Neuronal stem cell (in vitro differentiated cells): Measurements from ENCODE around the gene BAD.

Source experiments
- DNase-seq: peaks from one replicate; pipeline ENCODE4 v3.0.0-alpha.2; 2013; ENCODE audit warnings: low spot score
- H2AFZ ChIP-seq: one replicate; pipeline ENCODE4 v1.6.1; 2013; ENCODE audit warnings: mild to moderate bottlenecking, low read length, inconsistent platforms
- H2AK5ac ChIP-seq: 2 replicates; pipeline ENCODE4 v1.6.1; 2013; ENCODE audit warnings: low read depth, mild to moderate bottlenecking, inconsistent platforms, low read length, moderate library complexity, mixed read lengths
- H2BK120ac ChIP-seq: 2 replicates; pipeline ENCODE4 v1.6.1; 2013; ENCODE audit warnings: low read depth, mild to moderate bottlenecking, inconsistent platforms, low read length, moderate library complexity, mixed read lengths
- H2BK12ac ChIP-seq: one replicate; pipeline ENCODE4 v1.6.1; 2013; ENCODE audit warnings: low read length, inconsistent platforms
- H2BK15ac ChIP-seq: 2 replicates; pipeline ENCODE4 v1.6.1; 2013; ENCODE audit warnings: mild to moderate bottlenecking, low read length, inconsistent platforms, mixed read lengths
- H2BK5ac ChIP-seq: one replicate; pipeline ENCODE4 v1.6.1; 2013; ENCODE audit warnings: inconsistent platforms, mild to moderate bottlenecking, low read length, moderate library complexity
- H3K14ac ChIP-seq: one replicate; pipeline ENCODE4 v1.6.1; 2013; ENCODE audit warnings: low read length, inconsistent platforms
- H3K18ac ChIP-seq: 2 replicates; pipeline ENCODE4 v1.6.1; 2013; ENCODE audit warnings: low read length, inconsistent platforms
- H3K23ac ChIP-seq: 2 replicates; pipeline ENCODE4 v1.6.1; 2013; ENCODE audit warnings: low read depth, mild to moderate bottlenecking, mixed read lengths, low read length, inconsistent platforms; ENCODE audit not compliant: poor library complexity
- H3K27ac ChIP-seq: replicated peaks from 3 replicates; pipeline ENCODE4 v1.5.1; 2013; ENCODE audit warnings: low read length, inconsistent platforms
- H3K27me3 ChIP-seq, 3 experiments: 2 replicates each; pipeline ENCODE4 v1.6.1; 2013; ENCODE audit warnings: low read length in 3 of 3, mild to moderate bottlenecking in 2 of 3, inconsistent platforms in 1 of 3, low read depth in 1 of 3, mixed read lengths in 1 of 3, moderate library complexity in 1 of 3; ENCODE audit not compliant: control insufficient read depth in 3 of 3, insufficient read depth in 3 of 3
- H3K36me3 ChIP-seq, 2 donors: replicated peaks in 1 of 2; 2 replicates each; pipeline ENCODE4 v1.6.1; 2013; ENCODE audit warnings: low read length in 2 of 2; ENCODE audit not compliant: control insufficient read depth in 2 of 2, insufficient read depth in 2 of 2
- H3K4ac ChIP-seq: 2 replicates; pipeline ENCODE4 v1.6.1; 2013; ENCODE audit warnings: inconsistent platforms, mild to moderate bottlenecking, low read length, moderate library complexity
- H3K4me1 ChIP-seq, 2 donors: 1 replicate in 1 of 2; 2 replicates in 1 of 2; pipeline ENCODE4 v1.6.1; 2013; ENCODE audit warnings: low read length in 2 of 2, low read depth in 1 of 2; ENCODE audit not compliant: control insufficient read depth in 2 of 2, insufficient read depth in 1 of 2
- H3K4me2 ChIP-seq: one replicate; pipeline ENCODE4 v1.6.1; 2013; ENCODE audit warnings: mild to moderate bottlenecking, low read length, inconsistent platforms; ENCODE audit not compliant: insufficient read depth, poor library complexity, severe bottlenecking
- H3K4me3 ChIP-seq, 2 donors: 2 replicates each; pipeline ENCODE4 v1.5.1; 2013; ENCODE audit warnings: low read length in 2 of 2, mild to moderate bottlenecking in 2 of 2, inconsistent platforms in 1 of 2, moderate library complexity in 1 of 2
- H3K79me1 ChIP-seq: one replicate; pipeline ENCODE4 v1.6.1; 2013; ENCODE audit warnings: low read depth, mild to moderate bottlenecking, inconsistent platforms, low read length, moderate library complexity
- H3K9ac ChIP-seq: one replicate; pipeline ENCODE4 v1.6.1; 2013; ENCODE audit warnings: mild to moderate bottlenecking, low read depth, low read length, inconsistent platforms; ENCODE audit not compliant: poor library complexity
- H3K9me3 ChIP-seq, 2 donors: replicated peaks in 1 of 2; 2 replicates each; pipeline versions ENCODE3 to v1.6.1; 2013; ENCODE audit warnings: low read length in 2 of 2, mild to moderate bottlenecking in 2 of 2, inconsistent platforms in 1 of 2, low read depth in 1 of 2, mixed read lengths in 1 of 2, moderate library complexity in 1 of 2; ENCODE audit not compliant: control insufficient read depth in 2 of 2, insufficient read depth in 1 of 2
- H4K8ac ChIP-seq: one replicate; pipeline ENCODE4 v1.6.1; 2013; ENCODE audit warnings: low read depth, mild to moderate bottlenecking, inconsistent platforms, low read length, moderate library complexity
- H4K91ac ChIP-seq: one replicate; pipeline ENCODE4 v1.6.1; 2013; ENCODE audit warnings: low read length, low read depth, mild to moderate bottlenecking, inconsistent platforms; ENCODE audit not compliant: poor library complexity
- WGBS, 2 donors: extraction: QIAGEN DNeasy Blood & Tissue Kit; methylation state at CpG; one replicate each; pipeline ENCODE4 v1.1.7; 2013; ENCODE audit warnings: missing lambda C conversion rate in 2 of 2, mixed read lengths in 1 of 2; ENCODE audit not compliant: insufficient read length in 2 of 2, insufficient replicate concordance in 1 of 2; ENCODE audit errors: extremely low coverage in 2 of 2; 5-methylcytosine and 5-hydroxymethylcytosine counted together

The BAD gene

GRCh38 chr11:64304316-64305072 is 20.0 kb upstream of the BAD start:
- peaks cover 12 to 32% (median 19%) of the 10 kb centered on the region in 3 experiments for H3K27me3 ChIP-seq
- H3K9me3 ChIP-seq: no peaks in the 10 kb centered on the region
- peak overlapping the region; percentile 17 for H3K14ac ChIP-seq
- H2BK120ac ChIP-seq: no peak overlapping the region
- H2BK5ac ChIP-seq: peak overlapping the region; percentile 42
- peaks cover 3 to 4% of the 10 kb centered on the region in 2 donors for H3K36me3 ChIP-seq
- H3K4me2 ChIP-seq: peak overlapping the region; percentile 93
- peaks cover 12 to 23% of the 10 kb centered on the region in 2 donors for H3K4me1 ChIP-seq
- no CpG with 5 or more reads among the region's 46 CpGs for WGBS, 2 donors
- peak; percentile 89 for DNase-seq
- peaks cover 10% of the 10 kb centered on the region for H3K79me1 ChIP-seq
- H2BK15ac ChIP-seq: peak overlapping the region; percentile 79
- H3K9ac ChIP-seq: peak overlapping the region; percentile 50
- peak overlapping the region; percentile 75 for H3K23ac ChIP-seq
- H3K18ac ChIP-seq: peak overlapping the region; percentile 91
- H2AK5ac ChIP-seq: peak overlapping the region; percentile 82
- H3K27ac ChIP-seq: peak overlapping the region; percentile 58
- peak overlapping the region; percentile 14 for H2BK12ac ChIP-seq
- H3K4me3 ChIP-seq: peak overlapping the region; percentile 57 to 83
- H4K91ac ChIP-seq: no peak overlapping the region
- peak overlapping the region; percentile 87 for H2AFZ ChIP-seq
- no peak overlapping the region for H4K8ac ChIP-seq
- no peak overlapping the region for H3K4ac ChIP-seq

- Histone ChIP-seq H3K36me3 (peaks cover 3 to 4% of the 10 kb centered on the region in 2 donors), H3K79me1 (peaks cover 10% of the 10 kb centered on the region), H3K23ac (no peak overlapping the region), H4K8ac (no peak overlapping the region), H2AFZ (peak overlapping the region; percentile 87), H3K27me3 (peaks cover 16 to 37% (median 24%) of the 10 kb centered on the region in 3 experiments), H3K14ac (no peak overlapping the region), H3K4me3 (peak overlapping the region in 1 of 2 donors; percentile 57), H3K27ac (no peak overlapping the region), H3K18ac (peak overlapping the region; percentile 52), H3K9ac (peak overlapping the region; percentile 50), H3K9me3 (no peaks in the 10 kb centered on the region), H2BK15ac (peak overlapping the region; percentile 7), H3K4ac (no peak overlapping the region), H2AK5ac (peak overlapping the region; percentile 82), H2BK5ac (no peak overlapping the region), H2BK12ac (no peak overlapping the region), H4K91ac (no peak overlapping the region), H3K4me1 (peaks cover 12 to 25% of the 10 kb centered on the region in 2 donors), H2BK120ac (no peak overlapping the region), H3K4me2 (no peak overlapping the region)
- no CpG with 5 or more reads among the region's 5 CpGs for WGBS, 2 donors
- no peak for DNase-seq
Measured at GRCh38 chr11:64304032-64304315, 19.5 kb upstream of the BAD start.

- Histone ChIP-seq H3K27ac (no peak overlapping the region), H4K91ac (no peak overlapping the region), H3K9me3 (no peaks in the 10 kb centered on the region), H4K8ac (no peak overlapping the region), H3K14ac (no peak overlapping the region), H3K9ac (peak overlapping the region; percentile 63), H3K4me1 (peaks cover 12 to 25% of the 10 kb centered on the region in 2 donors), H3K4me2 (no peak overlapping the region), H3K23ac (no peak overlapping the region), H3K4ac (no peak overlapping the region), H3K4me3 (no peak overlapping the region), H2BK15ac (peak overlapping the region; percentile 7), H3K27me3 (peaks cover 17 to 43% (median 30%) of the 10 kb centered on the region in 3 experiments), H3K79me1 (peaks cover 10% of the 10 kb centered on the region), H2AFZ (no peak overlapping the region), H2BK120ac (no peak overlapping the region), H2BK12ac (no peak overlapping the region), H3K36me3 (peaks cover 3 to 4% of the 10 kb centered on the region in 2 donors), H3K18ac (peak overlapping the region; percentile 52), H2AK5ac (peak overlapping the region; percentile 82), H2BK5ac (no peak overlapping the region)
- no peak for DNase-seq
- WGBS, 2 donors: no CpG with 5 or more reads among the region's 13 CpGs
Measured at GRCh38 chr11:64303109-64304031, 18.9 kb upstream of the BAD start.
